HL-60 (cell line): ENCODE data around the gene TRERF1.

Source experiments
- DNase-seq, 2 experiments: peaks; one replicate each; pipeline ENCODE4 v3.0.0-alpha.2; 2010 to 2020; ENCODE audit warnings: low read depth in 1 of 2, low spot score in 1 of 2
- H3K27ac ChIP-seq: fragments of 250-450 bp; sonication (Bioruptor Pico); replicated peaks from 2 replicates; pipeline ENCODE4 v1.5.1; 2020; ENCODE audit warnings: mild to moderate bottlenecking, moderate library complexity
- H3K27me3 ChIP-seq: fragments of 250-450 bp; sonication (Bioruptor Pico); 2 replicates; pipeline ENCODE4 v1.5.1; 2021; ENCODE audit warnings: mild to moderate bottlenecking, moderate library complexity; ENCODE audit not compliant: insufficient read depth, poor library complexity, severe bottlenecking
- H3K4me3 ChIP-seq: replicated peaks from 2 replicates; pipeline ENCODE4 v1.5.1; 2011; ENCODE audit warnings: mild to moderate bottlenecking, control low read depth, low read length; ENCODE audit not compliant: insufficient read depth
- CTCF ChIP-seq: IDR thresholded peaks from one replicate; pipeline ENCODE4 v1.5.1; 2011; ENCODE audit warnings: low read length, control low read depth, inconsistent platforms; ENCODE audit not compliant: insufficient read depth
- GABPA ChIP-seq: IDR thresholded peaks from 2 replicates; pipeline ENCODE4 v1.6.1; 2012; ENCODE audit warnings: low read depth
- POLR2AphosphoS5 ChIP-seq: IDR thresholded peaks from 2 replicates; pipeline ENCODE4 v1.6.1; 2012; ENCODE audit warnings: low read depth
- REST ChIP-seq: IDR thresholded peaks from 2 replicates; pipeline ENCODE4 v1.6.1; 2012; ENCODE audit warnings: low read depth; ENCODE audit not compliant: insufficient replicate concordance
- SPI1 ChIP-seq: IDR thresholded peaks from 2 replicates; pipeline ENCODE4 v1.6.1; 2012; ENCODE audit warnings: low read depth, mild to moderate bottlenecking, borderline replicate concordance

Gene TRERF1

DNA sequence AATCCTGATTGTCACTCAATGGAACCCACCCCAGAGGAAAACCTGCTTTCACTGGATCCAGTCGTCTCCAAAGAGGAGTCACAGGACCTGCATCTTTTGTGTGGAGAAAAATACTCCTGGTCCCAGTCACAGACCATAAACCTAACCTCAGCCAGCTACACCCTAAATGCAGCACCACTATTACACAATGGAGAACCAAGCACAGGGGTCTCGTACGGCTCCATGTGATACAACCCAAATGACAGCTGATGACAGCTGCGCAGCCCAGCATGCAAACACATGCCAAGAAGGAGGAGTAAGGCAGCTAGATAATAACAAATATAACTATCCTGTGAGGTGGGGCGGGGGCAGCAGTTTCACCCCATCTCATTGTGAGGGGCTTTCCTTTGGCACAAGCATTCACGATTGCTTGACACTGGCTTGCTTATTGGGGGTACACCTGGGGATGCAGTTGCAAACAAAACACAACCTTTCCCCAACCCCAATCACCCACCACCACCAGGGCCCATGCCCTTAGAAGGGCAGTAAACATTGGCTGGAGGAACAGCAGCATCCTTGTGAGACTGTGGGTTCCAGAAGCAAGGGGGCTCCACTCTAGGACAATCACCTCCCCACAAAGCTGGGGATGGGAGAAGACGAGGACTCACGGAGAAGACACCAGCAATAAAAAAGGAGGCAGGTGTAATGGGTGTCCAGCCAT is 51.5 kb downstream of the TRERF1 start:
- H3K4me3 ChIP-seq = no peak overlapping the region
- DNase-seq = no peak
- H3K27me3 ChIP-seq = no peaks in the 10 kb centered on the region
- no peak for TF ChIP-seq CTCF
- TF ChIP-seq SPI1 = no peak
- no peak for TF ChIP-seq REST
- TF ChIP-seq POLR2AphosphoS5 = no peak
- TF ChIP-seq GABPA = no peak
- no peak overlapping the region for H3K27ac ChIP-seq

DNA sequence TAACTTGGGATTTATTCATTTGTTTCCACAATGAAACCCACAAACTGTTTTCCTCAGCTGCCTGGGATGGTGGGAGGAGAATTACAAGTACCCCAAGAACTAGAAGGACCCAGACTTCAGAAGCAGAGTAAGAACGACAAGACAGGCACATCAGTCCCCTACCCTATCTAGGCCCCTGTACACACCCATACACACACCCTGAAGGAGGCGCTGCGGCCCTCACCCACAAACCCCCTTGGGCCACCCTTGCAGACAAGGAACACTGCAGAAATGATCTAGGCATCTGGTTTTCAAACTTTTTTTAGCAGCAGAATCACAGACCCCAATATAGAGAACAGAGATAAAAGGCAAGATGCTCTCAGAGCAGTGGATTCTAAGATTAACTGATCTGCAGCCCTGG is 55.0 kb downstream of the TRERF1 start:
- Histone ChIP-seq H3K27me3 (no peaks in the 10 kb centered on the region), H3K27ac (no peak overlapping the region), H3K4me3 (no peak overlapping the region)
- DNase-seq = no peak
- no peak for TF ChIP-seq POLR2AphosphoS5
- TF ChIP-seq REST = no peak
- TF ChIP-seq CTCF = no peak
- TF ChIP-seq SPI1 = no peak

DNA sequence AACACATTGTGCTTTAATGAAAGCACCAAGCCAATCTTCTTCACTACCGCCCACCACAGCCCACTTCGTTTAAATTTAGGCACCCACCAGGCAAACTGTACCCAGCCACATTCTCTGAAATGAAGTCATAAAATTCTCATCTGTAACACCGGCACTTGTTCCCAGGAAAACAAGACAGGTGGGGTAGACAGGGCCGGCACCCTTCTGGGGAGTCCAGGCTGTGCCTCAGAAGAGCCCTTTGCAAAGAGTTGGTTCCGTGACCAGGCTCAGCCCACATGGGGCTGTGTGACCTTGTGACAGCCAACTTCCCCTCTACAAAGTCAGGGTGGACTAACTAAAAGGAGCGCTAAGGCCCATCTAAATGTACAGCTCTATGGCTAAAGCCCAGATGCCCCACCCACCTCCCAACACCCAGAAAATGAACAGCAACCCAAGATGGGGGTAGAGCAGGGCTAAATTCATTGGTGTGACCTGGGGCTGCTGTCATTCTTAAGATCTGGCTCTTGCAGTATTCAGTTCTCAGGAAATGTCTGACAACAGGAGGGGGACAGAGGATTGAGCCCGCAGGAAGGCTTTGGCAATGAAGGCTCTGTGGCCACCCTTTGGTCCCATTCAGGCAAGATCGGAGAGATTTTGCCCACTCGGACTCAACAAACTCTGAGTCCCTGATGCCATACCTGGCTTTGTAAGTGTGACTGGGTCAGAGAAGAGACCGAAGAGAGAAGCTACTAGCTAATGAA is 56.7 kb downstream of the TRERF1 start:
- Histone ChIP-seq H3K27ac (peak overlapping the region; percentile 24), H3K27me3 (no peaks in the 10 kb centered on the region), H3K4me3 (no peak overlapping the region)
- TF ChIP-seq SPI1 (peak; percentile 32; the same call in 1 of the 2 replicates), GABPA (no peak), REST (no peak), CTCF (no peak)
- peak in 1 of 2 experiments; percentile 58 for DNase-seq
